T-helper 17 cell (primary cell): ENCODE data around the gene TSHR. TPM values are rescaled to one million over a fixed set of nuclear protein-coding genes. Genes with fewer than 3 reads are reported as not detected.

Source experiments
- ATAC-seq: fragments of 150-1000 bp; cut with Tn5 transposase; 2 replicates; pipeline ENCODE4 v1.10.0; 2021; ENCODE audit warnings: mild to moderate bottlenecking, moderate library complexity
- DNase-seq, 3 donors: peaks; one replicate each; pipeline versions ENCODE4 v3.0.0 to v3.0.0-alpha.2; 2020 to 2021
- H3K9me3 ChIP-seq: one replicate; pipeline ENCODE4 v1.7.0; 2013; ENCODE audit warnings: low read length, mild to moderate bottlenecking; ENCODE audit not compliant: control insufficient read depth, poor library complexity, severe bottlenecking
- H3K27ac Mint-ChIP-seq: one replicate; pipeline ENCODE4 v1.8.0; 2022; ENCODE audit warnings: mild to moderate bottlenecking, moderate library complexity, mixed read lengths
- H3K27me3 Mint-ChIP-seq: one replicate; pipeline ENCODE4 v1.8.0; 2022; ENCODE audit warnings: mixed read lengths
- H3K36me3 Mint-ChIP-seq: one replicate; pipeline ENCODE4 v1.8.0; 2022; ENCODE audit warnings: low read depth, mixed read lengths
- H3K4me1 Mint-ChIP-seq: one replicate; pipeline ENCODE4 v1.8.0; 2022; ENCODE audit warnings: mild to moderate bottlenecking, mixed read lengths
- H3K4me3 Mint-ChIP-seq: one replicate; pipeline ENCODE4 v1.8.0; 2022; ENCODE audit warnings: mild to moderate bottlenecking, moderate library complexity, mixed read lengths
- total RNA-seq, 4 donors: library from RNA in 2 of 4; stranded (reverse) in 2 of 4; gene quantifications; one replicate each; pipeline ENCODE4 v1.2.3 and lab custom pipeline; 2022 to 2026

The TSHR gene
- total RNA-seq, 2 donors from 2014 or later = 0.13 to 0.50 TPM

DNA sequence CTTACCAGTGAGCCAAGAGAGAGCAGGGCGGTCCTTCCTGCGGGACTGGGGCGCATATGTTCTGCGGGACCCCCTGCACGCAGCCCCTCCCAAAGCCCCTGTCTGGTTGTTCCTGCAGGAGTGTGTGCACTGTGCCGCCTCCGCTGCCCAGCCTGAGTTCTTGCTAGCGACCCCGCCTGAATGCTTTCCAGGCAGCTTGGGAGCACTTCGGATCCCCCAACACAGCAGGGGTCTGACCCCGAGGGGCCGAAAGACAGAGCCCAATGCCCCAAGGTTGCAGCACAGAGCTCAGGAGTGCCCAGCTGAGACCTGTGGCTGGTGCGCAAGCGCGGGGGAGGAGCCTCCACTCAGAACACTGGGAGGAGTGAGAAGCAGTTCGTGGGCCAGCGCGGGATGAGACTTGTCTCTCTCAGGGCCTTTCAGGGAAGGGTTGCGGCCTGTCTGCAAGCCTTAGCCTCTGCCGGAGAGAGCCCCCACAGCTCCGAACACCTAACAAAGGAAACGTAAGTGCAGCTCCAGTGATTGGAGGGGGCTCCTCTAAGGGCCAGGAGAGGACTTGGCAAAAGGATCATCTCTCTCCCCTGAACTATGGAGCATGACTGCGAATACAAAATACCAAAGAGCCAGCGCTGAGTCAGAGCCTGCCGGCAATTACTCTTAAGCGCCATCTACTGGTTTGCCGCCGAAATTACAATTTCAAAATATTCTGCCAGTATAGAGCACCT is 214.8 kb downstream of the TSHR start:
- peak; percentile 98 for ATAC-seq
- no peaks in the 10 kb centered on the region for H3K9me3 ChIP-seq
- peak overlapping the region; percentile 92 for H3K27ac Mint-ChIP-seq

DNA sequence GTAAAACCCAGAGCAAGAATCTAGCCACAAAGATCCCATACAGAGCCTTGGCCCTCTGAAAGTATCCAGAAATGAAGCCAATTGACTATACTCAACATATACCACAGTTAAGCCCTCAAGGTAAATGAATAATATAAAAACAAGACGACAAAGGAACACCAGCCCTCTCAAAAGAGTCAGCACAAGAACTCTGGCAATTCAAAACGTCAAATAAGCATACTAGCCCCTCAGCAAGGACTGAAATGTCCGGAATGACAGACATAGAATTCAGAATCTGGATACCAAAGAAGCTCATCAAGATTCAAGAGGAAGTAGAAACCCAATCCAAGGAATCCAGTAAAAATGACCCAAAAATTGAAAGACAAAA is 215.4 kb downstream of the TSHR start:
- no peak for ATAC-seq
- DNase-seq = no peak
- Mint-ChIP-seq H3K27ac (peak overlapping the region; percentile 92), H3K4me3 (peak overlapping the region; percentile 94), H3K27me3 (no peaks in the 10 kb centered on the region), H3K4me1 (peaks cover 21% of the 10 kb centered on the region), H3K36me3 (no peaks in the 10 kb centered on the region)
- H3K9me3 ChIP-seq = no peaks in the 10 kb centered on the region

More for the DNA sequence above, 214.8 kb downstream of the TSHR start:
- Mint-ChIP-seq H3K4me3 (peak overlapping the region; percentile 94), H3K27me3 (no peaks in the 10 kb centered on the region), H3K4me1 (peaks cover 21% of the 10 kb centered on the region), H3K36me3 (no peaks in the 10 kb centered on the region)
- peak; percentile 76 to 79 (median 78) for DNase-seq

DNA sequence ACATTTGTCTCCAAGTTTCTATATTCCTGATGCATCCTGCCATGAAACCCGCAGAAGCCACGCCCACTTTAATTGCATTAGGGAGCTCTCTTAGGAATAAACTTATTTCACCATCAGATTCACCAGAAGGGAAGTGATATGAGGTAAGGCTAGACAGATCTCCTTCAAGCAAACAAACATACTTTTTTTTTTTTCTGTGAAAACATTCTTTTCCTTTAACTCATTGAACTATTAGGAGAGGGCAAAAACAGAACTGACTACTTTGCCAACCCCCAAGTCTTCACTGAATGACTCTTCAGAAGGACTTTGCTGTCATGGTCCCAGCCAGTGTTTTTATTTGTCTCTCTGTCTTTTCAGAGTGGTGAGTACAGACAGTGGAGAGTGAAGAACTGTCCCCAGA is 216.9 kb downstream of the TSHR start:
- ATAC-seq = no peak
- Mint-ChIP-seq H3K27me3 (no peaks in the 10 kb centered on the region), H3K27ac (peak overlapping the region; percentile 32), H3K36me3 (no peaks in the 10 kb centered on the region), H3K4me3 (no peak overlapping the region), H3K4me1 (peaks cover 28% of the 10 kb centered on the region)
- H3K9me3 ChIP-seq = no peaks in the 10 kb centered on the region
- DNase-seq = no peak

DNA sequence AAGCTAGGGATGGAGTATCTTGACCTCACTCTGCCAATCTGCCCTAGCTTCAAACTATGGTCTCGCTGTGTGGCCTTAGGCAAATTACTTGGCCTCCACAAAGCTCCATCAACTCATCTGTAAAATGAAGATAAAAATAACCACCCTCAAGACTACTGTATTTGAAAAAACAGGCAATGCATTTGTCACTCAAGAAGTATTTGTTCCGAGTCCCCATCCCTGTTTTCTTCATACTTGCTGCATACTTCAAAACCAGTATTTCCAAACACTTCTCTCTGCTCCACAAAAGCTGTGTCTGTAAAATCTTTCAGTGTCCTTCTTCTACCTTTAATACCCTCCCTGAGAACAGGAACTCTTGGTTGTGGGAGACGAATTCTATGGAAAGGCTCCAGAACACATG is 217.5 kb downstream of the TSHR start:
- Mint-ChIP-seq H3K36me3 (no peaks in the 10 kb centered on the region), H3K27me3 (no peaks in the 10 kb centered on the region), H3K4me1 (peaks cover 28% of the 10 kb centered on the region), H3K4me3 (no peak overlapping the region), H3K27ac (no peak overlapping the region)
- DNase-seq (no peak), ATAC-seq (no peak)
- no peaks in the 10 kb centered on the region for H3K9me3 ChIP-seq

DNA sequence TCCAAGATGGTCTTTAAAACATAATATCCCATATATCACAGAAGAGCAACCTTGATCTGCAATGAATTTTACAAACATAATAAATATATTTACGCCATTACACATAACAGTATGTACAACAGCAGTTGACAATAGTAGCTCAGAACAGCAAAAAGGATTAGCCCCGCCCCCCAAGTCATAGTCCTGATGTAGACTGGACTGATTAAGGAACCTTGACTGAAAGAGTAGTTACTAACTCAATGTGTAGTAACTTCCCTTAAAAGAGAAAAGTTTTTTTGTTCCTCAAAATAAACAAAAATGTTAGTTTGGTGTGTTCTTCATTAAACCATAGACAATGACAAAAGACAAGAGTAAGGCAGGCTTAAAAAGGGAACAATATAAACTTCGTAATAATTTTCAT is 220.8 kb downstream of the TSHR start:
- peaks cover 11% of the 10 kb centered on the region for H3K4me1 Mint-ChIP-seq
- no peak for DNase-seq
- H3K36me3 Mint-ChIP-seq = no peaks in the 10 kb centered on the region
- no peak for ATAC-seq
- no peak overlapping the region for H3K27ac Mint-ChIP-seq
- H3K4me3 Mint-ChIP-seq = no peak overlapping the region
- H3K27me3 Mint-ChIP-seq = no peaks in the 10 kb centered on the region
- no peaks in the 10 kb centered on the region for H3K9me3 ChIP-seq

DNA sequence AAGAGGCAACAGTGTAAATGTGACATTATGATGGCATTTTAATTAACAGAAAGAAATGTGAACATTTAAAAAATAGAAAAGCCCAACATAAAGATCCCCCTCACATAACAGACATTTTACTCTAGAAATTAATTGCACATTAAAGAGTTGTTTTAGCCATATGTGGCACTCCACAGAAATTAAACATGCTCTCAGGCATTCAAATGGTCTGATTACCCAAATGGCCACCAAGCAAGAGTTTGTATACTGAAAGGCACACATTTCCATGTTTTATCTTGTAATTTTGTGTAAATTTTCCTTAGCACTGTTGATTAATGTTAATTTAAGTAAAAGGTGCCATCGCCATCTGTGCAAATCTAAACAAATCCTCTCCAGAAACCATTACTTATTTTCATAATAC is 221.8 kb downstream of the TSHR start:
- DNase-seq (no peak), ATAC-seq (no peak)
- Mint-ChIP-seq H3K4me1 (peaks cover 13% of the 10 kb centered on the region), H3K4me3 (peak overlapping the region; percentile 15), H3K36me3 (peaks cover under 1% of the 10 kb centered on the region), H3K27me3 (no peaks in the 10 kb centered on the region), H3K27ac (peak overlapping the region; percentile 27)
- H3K9me3 ChIP-seq = no peaks in the 10 kb centered on the region

DNA sequence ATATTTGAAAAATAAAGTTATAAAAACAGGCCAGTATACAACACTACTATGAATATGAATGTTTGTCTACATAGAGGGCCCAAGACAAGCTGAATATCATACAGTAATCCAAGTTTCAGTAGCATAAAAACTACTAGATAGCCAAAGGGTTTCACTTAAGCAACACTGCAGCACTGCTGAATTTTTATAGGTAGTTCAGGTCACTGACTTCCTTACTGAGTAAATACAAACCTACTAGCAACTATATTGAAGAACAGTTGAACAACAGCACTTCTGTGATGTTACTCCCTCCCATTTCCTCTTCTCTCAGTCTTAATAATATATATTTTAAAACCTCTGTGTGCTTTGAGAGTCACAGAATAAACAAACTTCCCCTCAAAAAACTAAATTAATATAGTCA is 222.6 kb downstream of the TSHR start:
- peak overlapping the region; percentile 3 for H3K27ac Mint-ChIP-seq

DNA sequence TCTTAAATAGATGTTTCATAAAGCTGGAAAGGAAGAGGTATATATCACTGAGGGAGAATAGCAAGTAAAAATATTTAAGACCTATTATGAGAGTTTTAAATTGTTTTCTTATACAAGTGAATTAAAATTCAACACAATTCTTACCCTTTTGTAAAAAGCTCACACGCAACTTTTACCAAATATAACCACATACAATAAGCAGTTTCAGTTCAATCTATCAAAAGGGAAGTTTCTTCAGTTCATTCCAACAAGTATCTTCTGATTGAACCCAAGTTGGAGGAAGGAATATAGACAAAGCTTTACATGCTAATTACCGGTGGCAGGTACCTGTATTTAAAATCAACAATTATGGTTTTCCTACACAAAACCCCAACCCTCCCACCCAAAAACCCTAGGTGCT is 224.2 kb downstream of the TSHR start:
- H3K9me3 ChIP-seq = no peaks in the 10 kb centered on the region
- ATAC-seq (no peak), DNase-seq (no peak)
- Mint-ChIP-seq H3K36me3 (peaks cover 2% of the 10 kb centered on the region), H3K4me3 (no peak overlapping the region), H3K27me3 (no peaks in the 10 kb centered on the region), H3K27ac (no peak overlapping the region), H3K4me1 (peaks cover 23% of the 10 kb centered on the region)

More for the DNA sequence above, 222.6 kb downstream of the TSHR start:
- H3K9me3 ChIP-seq = no peaks in the 10 kb centered on the region
- Mint-ChIP-seq H3K4me3 (no peak overlapping the region), H3K27me3 (no peaks in the 10 kb centered on the region), H3K4me1 (peaks cover 19% of the 10 kb centered on the region), H3K36me3 (peaks cover 2% of the 10 kb centered on the region)
- no peak for ATAC-seq
- no peak for DNase-seq

DNA sequence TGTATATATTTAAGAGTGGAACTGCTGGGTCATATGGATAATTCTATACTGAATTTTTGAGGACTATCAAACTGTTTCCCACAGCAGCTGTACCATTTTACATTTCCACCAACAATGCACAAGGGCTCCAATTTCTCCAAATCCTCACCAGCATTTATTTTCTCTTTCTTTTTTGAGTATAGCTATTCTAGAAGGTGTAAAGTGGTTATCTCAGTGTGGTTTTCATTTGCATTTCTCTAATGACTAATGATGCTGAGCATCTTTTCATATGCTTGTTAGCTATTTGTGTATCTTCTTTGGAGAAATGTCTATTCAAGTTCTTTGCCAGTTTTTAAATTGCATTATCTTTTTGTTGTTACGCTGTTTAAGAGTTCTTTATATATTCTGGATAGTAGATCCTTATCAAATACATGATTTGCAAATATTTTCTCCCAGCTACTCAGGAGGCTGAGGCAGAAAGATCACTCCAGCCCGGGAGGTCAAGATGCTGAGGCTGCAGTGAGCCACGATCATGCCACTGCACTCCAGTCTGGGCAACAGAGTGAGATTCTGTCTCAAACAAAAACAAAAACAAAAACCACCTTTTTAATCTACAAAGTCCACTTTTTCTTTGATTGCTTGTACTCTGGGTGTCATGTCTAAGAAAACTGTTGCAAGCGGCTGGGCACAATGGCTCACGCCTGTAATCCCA is 232.6 kb downstream of the TSHR start:
- Mint-ChIP-seq H3K27me3 (no peaks in the 10 kb centered on the region), H3K4me3 (no peak overlapping the region), H3K4me1 (peaks cover 36% of the 10 kb centered on the region), H3K36me3 (peaks cover 7% of the 10 kb centered on the region), H3K27ac (peak overlapping the region; percentile 73)
- ATAC-seq (no peak), DNase-seq (no peak)
- no peaks in the 10 kb centered on the region for H3K9me3 ChIP-seq

DNA sequence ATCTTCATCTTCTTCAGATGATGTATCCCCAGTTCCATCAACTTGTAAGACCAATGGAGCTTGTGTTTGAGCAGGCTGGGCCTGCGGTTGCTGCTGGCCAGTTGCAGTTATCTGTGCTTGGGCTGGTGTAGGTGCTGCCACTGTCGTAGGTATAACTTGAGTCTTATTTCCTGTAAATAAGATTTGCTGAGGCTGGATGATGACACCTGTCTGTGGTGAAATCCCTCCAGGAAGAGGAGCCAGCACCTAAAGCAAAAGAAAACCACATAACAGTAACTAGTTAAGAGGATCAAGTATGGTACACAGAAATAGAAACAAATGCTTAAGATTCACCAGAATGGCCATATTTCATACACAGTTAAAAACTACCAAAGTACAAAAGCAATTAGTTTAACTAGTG is 237.2 kb downstream of the TSHR start:
- peaks cover 5% of the 10 kb centered on the region for H3K36me3 Mint-ChIP-seq
- DNase-seq = no peak

DNA sequence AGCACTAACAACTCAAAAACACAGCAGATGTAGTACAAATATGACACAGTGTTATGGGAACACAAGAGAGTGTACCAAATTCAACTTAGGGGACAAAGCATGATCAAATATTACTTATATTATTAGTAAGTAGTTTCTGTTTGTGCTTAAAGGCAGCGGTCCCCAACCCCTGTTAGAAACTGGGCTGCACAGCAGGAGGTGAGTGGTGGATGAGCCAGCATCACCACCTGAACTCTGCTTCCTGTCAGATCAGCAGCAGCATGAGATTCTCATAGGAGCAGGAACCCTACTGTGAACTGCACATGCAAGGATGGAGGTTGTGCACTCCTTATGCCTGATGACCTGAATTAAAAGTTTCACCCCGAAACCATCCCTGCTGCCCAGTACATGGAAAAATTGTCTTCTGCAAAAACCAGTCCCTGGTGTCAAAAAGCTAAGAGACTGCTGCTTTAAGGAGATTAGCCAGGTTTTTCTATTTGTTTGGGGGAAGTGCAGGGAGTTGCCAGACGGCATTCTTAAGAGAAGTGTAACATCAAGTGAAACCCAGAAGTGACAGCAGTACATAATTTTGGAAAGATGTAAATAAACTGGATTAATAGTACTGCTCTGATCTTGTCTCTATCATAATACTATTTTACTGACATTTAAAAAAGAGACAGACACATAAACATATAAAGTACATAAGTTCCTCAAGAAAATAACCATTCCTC is 238.7 kb downstream of the TSHR start:
- DNase-seq (no peak), ATAC-seq (no peak)
- no peaks in the 10 kb centered on the region for H3K9me3 ChIP-seq
- H3K27me3 Mint-ChIP-seq = no peaks in the 10 kb centered on the region
- peak overlapping the region; percentile 86 for H3K27ac Mint-ChIP-seq
- no peak overlapping the region for H3K4me3 Mint-ChIP-seq
- H3K36me3 Mint-ChIP-seq = peaks cover 5% of the 10 kb centered on the region
- H3K4me1 Mint-ChIP-seq = peaks cover 33% of the 10 kb centered on the region

More for the DNA sequence above, 237.2 kb downstream of the TSHR start:
- H3K27me3 Mint-ChIP-seq = no peaks in the 10 kb centered on the region
- ATAC-seq = peak; percentile 88
- peak overlapping the region; percentile 86 for H3K27ac Mint-ChIP-seq
- H3K4me3 Mint-ChIP-seq = peak overlapping the region; percentile 80
- H3K4me1 Mint-ChIP-seq = peaks cover 38% of the 10 kb centered on the region
- H3K9me3 ChIP-seq = no peaks in the 10 kb centered on the region
